ENCODE results near the gene SLC16A4. TPM values are rescaled to one million over a fixed set of nuclear protein-coding genes. Genes with fewer than 3 reads are reported as not detected.

SLC16A4 gene
- total RNA-seq, 1 experiment from 2014 or later, result 0.28 TPM

DNA sequence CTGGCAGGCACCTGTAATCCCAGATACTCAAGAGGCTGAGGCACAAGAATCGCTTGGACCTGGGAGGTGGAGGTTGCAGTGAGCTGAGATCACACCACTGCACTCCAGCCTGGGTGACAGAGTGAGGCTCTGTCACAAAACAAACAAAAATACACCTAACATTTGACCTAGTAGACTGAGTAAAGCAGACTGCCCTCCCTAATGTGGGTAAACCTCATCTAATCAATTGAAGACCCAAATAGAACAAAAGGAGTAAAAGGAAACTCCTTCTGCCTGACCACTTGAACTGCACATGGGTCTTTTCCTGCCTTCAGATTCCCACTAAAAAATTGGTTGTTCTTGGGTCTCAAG lies 70.7 kb downstream of the SLC16A4 start:
- no peaks in the 10 kb centered on the region for H3K36me3 Mint-ChIP-seq
- no peak for ATAC-seq
- H3K27me3 Mint-ChIP-seq (ENCODE audit: low read depth), result no peaks in the 10 kb centered on the region
- DNase-seq (ENCODE audit: low spot score), result no peak
- ChIA-PET POLR2A (no interaction called here), CTCF (interaction anchor here (3.3 kb wide), 1 partner anchor 123 kb away, joined by 21 read pairs; no protein-coding TSS in a partner anchor)
- TF ChIP-seq CREM (CRISPR knock-in tag; IDR thresholded peaks at IDR 0.05) (no peak), GRHL2 (CRISPR knock-in tag; IDR thresholded peaks at IDR 0.05; ENCODE audit: insufficient replicate concordance, severe bottlenecking) (no peak), NR2C2 (CRISPR knock-in tag; IDR thresholded peaks at IDR 0.05) (no peak), ZNF121 (CRISPR knock-in tag; IDR thresholded peaks at IDR 0.05) (no peak), ZNF512 (CRISPR knock-in tag; IDR thresholded peaks at IDR 0.05; ENCODE audit: borderline replicate concordance) (no peak)
- H3K4me1 Mint-ChIP-seq, result no peaks in the 10 kb centered on the region
- peaks cover 7% of the 10 kb centered on the region for H3K9me3 Mint-ChIP-seq
- no peak overlapping the region for H3K27ac Mint-ChIP-seq
- no peak overlapping the region for H3K4me3 Mint-ChIP-seq

DNA sequence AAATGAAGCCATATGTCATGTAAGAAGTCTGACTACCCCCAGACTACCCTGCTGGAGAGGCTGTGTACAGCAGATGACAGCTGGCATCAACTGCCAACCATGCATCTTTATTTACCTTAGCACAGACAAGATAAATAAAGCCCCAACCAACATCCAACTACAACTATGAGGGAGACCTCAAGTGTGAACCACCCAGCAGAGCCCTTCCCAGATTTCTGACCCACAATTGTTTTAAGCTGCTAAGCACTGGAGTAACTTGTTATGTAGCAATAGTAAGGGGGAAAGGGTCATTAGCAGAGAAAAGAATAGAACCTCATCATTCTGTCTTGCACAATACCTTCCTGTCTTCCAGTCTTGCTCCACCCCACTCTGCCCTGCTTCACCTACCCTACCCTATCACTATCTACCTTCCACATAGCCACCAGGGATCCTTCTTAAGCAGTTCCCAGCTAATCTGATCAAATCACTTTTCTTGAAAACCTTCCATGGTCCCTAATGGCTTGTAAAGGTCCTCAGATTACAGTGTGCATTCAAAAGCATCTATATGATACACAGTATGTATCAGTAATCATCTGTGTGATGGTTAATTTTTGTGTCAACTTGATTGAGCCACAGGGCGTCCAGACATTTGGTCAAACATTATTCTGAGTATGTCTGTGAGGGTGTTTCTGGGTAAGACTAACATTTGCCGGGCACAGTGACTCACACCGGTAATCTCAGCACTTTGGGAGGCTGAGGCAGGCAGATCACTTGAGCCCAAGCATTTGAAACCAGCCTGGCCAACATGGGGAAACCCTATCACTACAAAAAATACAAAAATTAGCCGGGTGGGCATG lies 71.3 kb downstream of the SLC16A4 start:
- ChIA-PET CTCF (interaction anchor here (0.7 to 3.3 kb wide), 3 partner anchors 19 to 123 kb away, joined by 3 to 21 read pairs (median 4); no protein-coding TSS in a partner anchor), POLR2A (no interaction called here)
- no peaks in the 10 kb centered on the region for H3K4me1 Mint-ChIP-seq
- no peak for ATAC-seq
- no peak for DNase-seq (ENCODE audit: low spot score)
- peaks cover 7% of the 10 kb centered on the region for H3K9me3 Mint-ChIP-seq
- H3K27me3 Mint-ChIP-seq (ENCODE audit: low read depth), result no peaks in the 10 kb centered on the region
- no peaks in the 10 kb centered on the region for H3K36me3 Mint-ChIP-seq
- no peak overlapping the region for H3K4me3 Mint-ChIP-seq
- no peak for TF ChIP-seq SP1 (CRISPR knock-in tag; conservative IDR thresholded peaks at IDR 0.05)
- TF ChIP-seq MXD4 (CRISPR knock-in tag; IDR thresholded peaks at IDR 0.05; ENCODE audit: borderline replicate concordance), result no peak
- no peak for TF ChIP-seq STAT6 (CRISPR knock-in tag; conservative IDR thresholded peaks at IDR 0.05; ENCODE audit: low read depth)
- TF ChIP-seq, protein P1, sequence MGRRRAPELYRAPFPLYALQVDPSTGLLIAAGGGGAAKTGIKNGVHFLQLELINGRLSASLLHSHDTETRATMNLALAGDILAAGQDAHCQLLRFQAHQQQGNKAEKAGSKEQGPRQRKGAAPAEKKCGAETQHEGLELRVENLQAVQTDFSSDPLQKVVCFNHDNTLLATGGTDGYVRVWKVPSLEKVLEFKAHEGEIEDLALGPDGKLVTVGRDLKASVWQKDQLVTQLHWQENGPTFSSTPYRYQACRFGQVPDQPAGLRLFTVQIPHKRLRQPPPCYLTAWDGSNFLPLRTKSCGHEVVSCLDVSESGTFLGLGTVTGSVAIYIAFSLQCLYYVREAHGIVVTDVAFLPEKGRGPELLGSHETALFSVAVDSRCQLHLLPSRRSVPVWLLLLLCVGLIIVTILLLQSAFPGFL (CRISPR knock-in tag; IDR thresholded peaks at IDR 0.05; ENCODE audit: borderline replicate concordance), result no peak
- TF ChIP-seq ZNF281 (CRISPR knock-in tag; IDR thresholded peaks at IDR 0.05), result no peak
- no peak for TF ChIP-seq ATF2 (CRISPR knock-in tag; IDR thresholded peaks at IDR 0.05; ENCODE audit: borderline replicate concordance, low read depth)
- no peak for TF ChIP-seq ZNF671 (CRISPR knock-in tag; IDR thresholded peaks at IDR 0.05)
- TF ChIP-seq ZNF219 (CRISPR knock-in tag; IDR thresholded peaks at IDR 0.05; ENCODE audit: borderline replicate concordance), result no peak
- TF ChIP-seq, protein P2, sequence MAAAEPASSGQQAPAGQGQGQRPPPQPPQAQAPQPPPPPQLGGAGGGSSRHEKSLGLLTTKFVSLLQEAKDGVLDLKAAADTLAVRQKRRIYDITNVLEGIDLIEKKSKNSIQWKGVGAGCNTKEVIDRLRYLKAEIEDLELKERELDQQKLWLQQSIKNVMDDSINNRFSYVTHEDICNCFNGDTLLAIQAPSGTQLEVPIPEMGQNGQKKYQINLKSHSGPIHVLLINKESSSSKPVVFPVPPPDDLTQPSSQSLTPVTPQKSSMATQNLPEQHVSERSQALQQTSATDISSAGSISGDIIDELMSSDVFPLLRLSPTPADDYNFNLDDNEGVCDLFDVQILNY (CRISPR knock-in tag; IDR thresholded peaks at IDR 0.05), result no peak
- TF ChIP-seq ZNF263 (CRISPR knock-in tag; IDR thresholded peaks at IDR 0.05; ENCODE audit: low read depth), result no peak
- no peak for TF ChIP-seq SMAD4 (CRISPR knock-in tag; IDR thresholded peaks at IDR 0.05)
- TF ChIP-seq ATF1 (CRISPR knock-in tag; IDR thresholded peaks at IDR 0.05), result no peak
- no peak overlapping the region for H3K27ac Mint-ChIP-seq
